Right lobe of liver (tissue), 4 donors: ENCODE measurements around the gene WWP2.

Experiments
- POLR2A ChIP-seq: fragments of 450-650 bp; IDR thresholded peaks from one replicate; pipeline ENCODE4 v1.6.1; 2017; ENCODE audit warnings: antibody characterized with exemption, mild to moderate bottlenecking
- TF ChIP-seq, protein P1 (sequence below), 4 donors: fragments of 200-600 bp in 3 of 4; fragments of 450-650 bp in 1 of 4; IDR thresholded peaks; one replicate each; pipeline versions ENCODE4 v1.5.1 to v1.8.0; 2016 to 2022; ENCODE audit warnings: antibody characterized with exemption in 4 of 4, mild to moderate bottlenecking in 2 of 4
- donor health status: DM: no; HTN: no; CAD: no.
- donor health status: DM: no; HTN: no; CAD: no.
- donor health status: DM: no; HTN: yes; CAD: no.

GRCh38 chr16:69847643-69848042 is 85.5 kb downstream of the WWP2 start:
- TF ChIP-seq, protein P1, sequence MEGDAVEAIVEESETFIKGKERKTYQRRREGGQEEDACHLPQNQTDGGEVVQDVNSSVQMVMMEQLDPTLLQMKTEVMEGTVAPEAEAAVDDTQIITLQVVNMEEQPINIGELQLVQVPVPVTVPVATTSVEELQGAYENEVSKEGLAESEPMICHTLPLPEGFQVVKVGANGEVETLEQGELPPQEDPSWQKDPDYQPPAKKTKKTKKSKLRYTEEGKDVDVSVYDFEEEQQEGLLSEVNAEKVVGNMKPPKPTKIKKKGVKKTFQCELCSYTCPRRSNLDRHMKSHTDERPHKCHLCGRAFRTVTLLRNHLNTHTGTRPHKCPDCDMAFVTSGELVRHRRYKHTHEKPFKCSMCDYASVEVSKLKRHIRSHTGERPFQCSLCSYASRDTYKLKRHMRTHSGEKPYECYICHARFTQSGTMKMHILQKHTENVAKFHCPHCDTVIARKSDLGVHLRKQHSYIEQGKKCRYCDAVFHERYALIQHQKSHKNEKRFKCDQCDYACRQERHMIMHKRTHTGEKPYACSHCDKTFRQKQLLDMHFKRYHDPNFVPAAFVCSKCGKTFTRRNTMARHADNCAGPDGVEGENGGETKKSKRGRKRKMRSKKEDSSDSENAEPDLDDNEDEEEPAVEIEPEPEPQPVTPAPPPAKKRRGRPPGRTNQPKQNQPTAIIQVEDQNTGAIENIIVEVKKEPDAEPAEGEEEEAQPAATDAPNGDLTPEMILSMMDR (IDR thresholded peaks at IDR 0.05) = no peak
- no peak for TF ChIP-seq POLR2A
